HG02588 (cell line): ENCODE results near the gene GRM5.
"Not testable (repeated sequence)": the region's sequence is repeated elsewhere in the genome, so short reads cannot be mapped to it uniquely, and the experiment has no call there.

Experiments
- ATAC-seq: cut with Tn5 transposase; IDR thresholded peaks from one replicate; pipeline ENCODE4 v1.9.1; 2021; ENCODE audit warnings: mild to moderate bottlenecking, moderate library complexity; ENCODE audit not compliant: unreplicated experiment

The GRM5 gene

DNA sequence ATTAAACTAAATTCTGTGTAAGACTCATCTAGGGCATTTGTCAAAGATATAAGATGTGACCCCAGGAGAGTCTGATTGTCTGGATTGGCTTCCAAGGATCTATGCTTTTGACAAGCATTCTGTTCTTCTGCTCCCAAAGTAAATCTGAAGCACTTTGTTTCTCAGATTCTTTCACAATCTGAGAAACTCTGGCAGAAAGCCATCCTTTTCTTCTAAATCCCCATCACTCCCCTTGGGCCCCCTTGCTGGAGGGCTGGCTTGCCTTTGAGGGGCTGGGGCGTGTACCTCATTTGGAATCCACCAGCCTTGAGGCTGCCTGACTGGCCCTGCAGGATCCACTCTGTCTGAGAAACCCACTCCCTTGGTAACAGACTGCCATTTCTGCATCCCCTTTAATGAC is 554.8 kb downstream of the GRM5 start:
- ATAC-seq, result no peak

GRCh38 chr11:88508759-88509581 is 556.8 kb downstream of the GRM5 start:
- ATAC-seq, result no peak

GRCh38 chr11:88508418-88508758 is 557.4 kb downstream of the GRM5 start:
- no peak for ATAC-seq

- no peak for ATAC-seq
Observed at GRCh38 chr11:88507771-88508417, 557.9 kb downstream of the GRM5 start.

DNA sequence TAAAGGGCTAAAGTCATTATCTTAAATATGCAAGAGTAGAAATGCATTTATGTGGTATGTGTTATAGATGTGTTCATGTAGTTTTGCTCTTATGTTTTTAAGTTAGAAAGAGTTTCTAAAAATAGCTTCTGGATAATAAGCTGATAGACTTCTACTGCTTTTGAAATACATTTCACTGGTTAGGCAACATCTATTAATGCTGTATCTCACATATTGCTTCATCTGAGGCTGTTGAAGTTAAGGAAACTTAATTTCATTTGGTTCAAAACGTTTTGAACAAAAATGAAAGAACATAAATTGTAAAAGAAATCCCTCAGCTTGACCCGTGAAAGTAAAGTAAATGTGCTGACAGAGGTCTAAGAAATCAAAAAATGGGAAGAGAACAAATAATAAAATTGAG is 564.2 kb downstream of the GRM5 start:
- no peak for ATAC-seq

GRCh38 chr11:88495836-88496235 is 569.9 kb downstream of the GRM5 start:
- ATAC-seq, result no peak

DNA sequence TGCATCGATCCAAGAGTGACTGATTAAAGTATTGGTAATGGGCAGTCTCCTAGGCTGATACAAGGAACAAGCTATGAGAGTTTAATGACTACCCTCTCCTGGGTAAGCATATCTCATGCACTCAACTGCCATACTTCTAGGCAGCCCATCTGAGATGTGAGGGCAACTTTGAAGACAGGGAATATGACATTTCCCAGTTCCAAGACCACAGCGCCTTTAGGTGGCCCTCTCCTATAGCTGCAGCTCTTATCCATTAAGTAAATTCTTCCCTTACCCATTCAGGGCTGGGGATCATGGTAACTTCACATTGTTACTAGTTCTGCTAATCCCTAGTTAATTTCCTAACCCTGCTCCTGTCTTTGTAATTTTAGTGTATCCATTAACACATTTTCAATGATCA is 570.9 kb downstream of the GRM5 start:
- no peak for ATAC-seq

DNA sequence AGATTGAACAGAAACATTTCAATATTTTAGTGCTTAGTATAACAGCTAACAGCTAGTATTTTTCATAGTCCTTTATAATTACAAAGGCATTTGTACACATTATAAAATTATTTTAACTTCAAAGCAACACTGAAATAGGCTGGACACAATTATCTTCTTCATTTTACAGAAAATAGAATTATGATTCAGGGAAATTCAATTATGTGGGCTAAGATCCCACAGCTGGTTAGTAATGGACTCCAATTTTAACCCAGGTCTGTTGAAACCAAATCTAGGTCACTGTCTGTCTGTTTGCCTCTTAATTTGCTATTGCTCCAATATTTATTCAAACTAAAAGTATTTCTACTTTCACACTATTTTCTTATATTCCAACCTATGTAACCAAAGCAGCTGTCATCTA is 574.1 kb downstream of the GRM5 start:
- no peak for ATAC-seq

DNA sequence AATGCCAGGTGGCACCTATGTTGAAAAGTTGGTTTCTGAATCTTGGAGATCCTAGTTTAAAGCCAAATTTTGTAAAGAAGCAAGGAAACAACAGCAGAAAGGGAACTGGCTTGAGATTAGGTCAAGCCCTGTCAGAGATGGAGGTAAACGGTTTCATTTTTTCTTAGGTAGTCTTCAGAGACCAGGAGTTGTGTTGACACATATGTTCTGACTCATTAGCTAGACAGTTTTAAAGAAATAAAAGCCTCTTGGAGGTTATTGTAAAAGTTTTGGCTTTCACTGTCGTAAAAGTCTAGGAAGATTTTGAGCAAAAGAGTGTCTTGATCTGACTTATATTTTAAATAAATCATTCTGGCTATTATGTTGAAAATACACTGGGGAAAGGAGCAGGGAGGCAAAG is 576.8 kb downstream of the GRM5 start:
- no peak for ATAC-seq

DNA sequence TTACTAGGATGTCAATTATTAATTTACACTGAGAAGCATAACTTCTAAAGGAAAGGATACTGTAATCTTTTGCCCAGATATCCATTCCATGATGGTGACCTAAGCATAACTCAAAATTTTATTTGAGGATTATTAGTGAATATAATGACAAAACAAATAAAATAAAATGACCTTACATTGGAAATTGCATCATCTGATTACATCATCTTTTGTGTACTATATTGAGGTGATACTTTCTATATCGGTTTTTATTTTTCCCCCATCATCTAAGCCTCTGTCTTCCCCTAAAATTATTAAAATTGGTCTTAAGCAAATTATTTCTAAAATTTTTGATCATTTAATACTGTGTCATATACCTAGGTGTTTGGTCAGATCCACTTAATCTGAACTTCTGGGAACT is 578.1 kb downstream of the GRM5 start:
- ATAC-seq, result no peak

- peak; percentile 84 for ATAC-seq
Observed at GRCh38 chr11:88484873-88485621, 580.7 kb downstream of the GRM5 start.

DNA sequence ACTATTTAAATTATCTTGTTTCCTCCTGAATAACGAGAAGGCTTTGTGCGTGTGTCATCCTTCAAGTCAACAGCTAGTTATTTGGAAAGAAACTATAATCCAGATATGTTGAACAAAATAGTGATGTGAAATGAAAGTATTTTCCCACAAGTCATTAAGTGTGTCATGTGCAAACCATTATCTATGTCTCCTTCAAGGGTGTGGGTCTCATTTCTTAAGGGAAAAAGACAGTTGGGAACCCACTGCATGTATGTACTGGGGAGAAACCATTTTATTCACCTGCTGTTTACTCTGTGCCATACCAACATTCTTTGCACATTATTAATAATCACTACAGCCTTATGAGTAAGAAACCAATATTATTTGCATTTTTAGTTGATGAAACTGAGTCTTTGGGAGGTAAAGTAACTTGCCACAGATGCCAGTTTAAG is 582.9 kb downstream of the GRM5 start:
- ATAC-seq, result no peak

- ATAC-seq, result no peak
Observed at GRCh38 chr11:88480223-88480622, 585.6 kb downstream of the GRM5 start.

DNA sequence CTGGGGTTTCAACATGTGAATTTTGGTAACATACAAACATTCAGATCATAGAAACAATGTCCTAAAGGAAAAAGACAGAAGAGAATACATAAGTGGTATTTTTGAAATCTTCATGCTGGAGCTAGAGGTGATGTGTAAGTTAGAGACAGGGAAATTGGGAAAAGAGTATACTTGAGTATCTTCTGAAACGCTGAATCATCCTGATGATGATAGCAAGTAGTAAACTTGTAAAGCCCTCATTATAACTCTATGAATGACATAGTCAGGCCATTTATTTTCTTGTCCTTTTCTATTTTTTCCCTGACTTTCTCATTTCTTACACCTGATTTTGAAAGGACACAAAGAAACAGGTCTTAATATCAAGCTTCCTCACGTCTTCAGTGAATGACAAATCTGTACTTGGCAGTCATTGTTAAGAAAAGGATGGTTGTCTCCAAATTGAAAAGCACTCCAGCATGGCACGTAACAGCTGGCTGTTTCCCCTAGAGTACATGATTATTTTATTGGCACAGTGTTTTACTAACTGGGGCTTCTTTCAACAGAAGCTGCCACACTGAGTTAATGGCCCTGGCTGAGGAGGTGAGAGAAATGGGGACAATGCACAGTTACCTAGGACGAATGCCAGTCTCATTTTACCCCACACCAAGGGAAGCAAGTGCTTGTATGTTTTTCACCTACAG is 587.5 kb downstream of the GRM5 start:
- no peak for ATAC-seq

DNA sequence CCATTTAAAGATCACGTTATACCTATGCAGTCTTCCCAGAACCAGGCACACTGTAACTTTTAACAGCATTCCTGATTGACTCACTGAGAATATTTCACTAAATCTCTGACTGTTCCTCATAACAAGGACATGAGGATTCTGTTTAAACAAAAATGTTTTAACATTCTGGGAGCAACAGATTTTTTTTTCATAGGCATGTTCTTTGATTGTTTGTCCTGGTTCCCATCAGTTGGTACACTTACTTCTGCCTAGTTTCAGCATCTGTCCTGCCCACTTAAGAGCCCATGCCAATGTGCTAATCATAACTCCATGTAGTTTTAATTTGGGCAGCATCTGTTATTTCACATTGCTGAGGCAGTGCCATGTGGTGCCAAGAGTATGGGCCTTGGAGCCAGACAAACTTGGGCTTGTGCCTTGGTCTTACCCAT is 589.8 kb downstream of the GRM5 start:
- ATAC-seq, result no peak

DNA sequence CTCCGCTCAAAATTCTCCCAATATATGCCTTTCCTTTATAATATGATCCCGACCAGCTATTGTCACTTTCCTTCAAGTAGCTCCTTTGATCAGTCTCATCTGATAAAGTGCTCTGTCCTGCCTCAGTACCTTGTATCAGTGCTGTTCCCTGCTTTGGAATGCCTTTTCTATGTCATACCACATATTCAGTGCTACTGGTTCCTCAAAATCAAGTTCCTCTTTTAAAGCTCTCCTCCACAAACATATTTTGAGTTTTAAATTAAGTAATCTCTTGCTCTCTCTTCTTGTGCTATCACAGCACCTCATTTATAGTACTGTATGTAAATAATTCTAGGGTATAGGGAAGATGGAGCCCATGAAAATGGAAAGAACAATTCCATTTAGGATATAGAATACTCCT is 591.1 kb downstream of the GRM5 start:
- no peak for ATAC-seq

GRCh38 chr11:88469561-88470225 is 596.1 kb downstream of the GRM5 start:
- ATAC-seq, result no peak

- ATAC-seq, result no peak
Observed at GRCh38 chr11:88464528-88464927, 601.3 kb downstream of the GRM5 start.

DNA sequence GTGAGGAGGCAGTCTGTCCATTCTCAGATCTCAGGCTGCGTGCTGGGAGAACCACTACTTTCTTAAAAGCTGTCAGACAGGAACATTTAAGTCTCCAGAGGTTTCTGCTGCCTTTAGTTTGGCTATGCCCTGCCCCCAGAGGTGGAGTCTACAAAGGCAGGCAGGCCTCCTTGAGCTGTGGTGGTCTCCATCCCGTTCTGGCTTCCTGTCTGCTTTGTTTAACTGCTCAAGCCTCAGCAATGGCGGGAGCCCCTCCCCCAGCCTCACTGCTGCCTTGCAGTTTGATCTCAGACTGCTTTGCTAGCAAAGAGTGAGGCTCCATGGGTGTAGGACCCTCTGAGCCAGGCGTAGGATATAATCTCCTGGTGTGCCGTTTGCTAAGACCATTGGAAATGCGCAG is 602.5 kb downstream of the GRM5 start:
- ATAC-seq, result not testable (repeated sequence)

- not testable (repeated sequence) for ATAC-seq
Observed at GRCh38 chr11:88458047-88458446, 607.7 kb downstream of the GRM5 start.

DNA sequence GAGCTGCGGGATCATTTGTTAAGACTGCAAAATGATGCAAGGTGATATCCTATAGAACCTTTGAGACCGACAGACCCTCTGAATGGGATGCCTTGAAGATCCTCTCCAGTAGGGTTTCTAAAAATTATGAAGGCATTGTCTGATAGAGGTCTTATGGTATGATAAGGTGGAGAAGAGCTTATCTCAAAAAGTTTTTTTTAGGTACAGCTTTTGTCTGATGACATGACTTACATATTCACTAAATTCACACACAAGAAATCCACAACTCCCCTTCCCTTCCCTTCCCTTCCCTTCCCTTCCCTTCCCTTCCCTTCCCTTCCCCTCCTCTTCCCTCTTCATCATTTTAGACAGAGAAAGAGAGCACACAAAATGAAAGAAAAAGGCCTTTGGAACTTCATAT is 609.8 kb downstream of the GRM5 start:
- no peak for ATAC-seq
